Lower leg skin (tissue), 3 donors: Measurements from ENCODE around the gene CCDC127.
"Not testable (repeated sequence)": the region's sequence is repeated elsewhere in the genome, so short reads cannot be mapped to it uniquely, and the experiment has no call there.

Experiments used
- POLR2A ChIP-seq, 2 donors: fragments of 450-650 bp; IDR thresholded peaks; one replicate each; pipeline ENCODE4 v1.6.1; 2016 to 2017; ENCODE audit warnings: antibody characterized with exemption in 2 of 2, mild to moderate bottlenecking in 1 of 2, moderate library complexity in 1 of 2
- TF ChIP-seq, protein P1 (sequence below), 3 donors: fragments of 450-650 bp; IDR thresholded peaks; one replicate each; pipeline ENCODE4 v1.5.1; 2016; ENCODE audit warnings: antibody characterized with exemption in 3 of 3, mild to moderate bottlenecking in 3 of 3, moderate library complexity in 2 of 3

DNA sequence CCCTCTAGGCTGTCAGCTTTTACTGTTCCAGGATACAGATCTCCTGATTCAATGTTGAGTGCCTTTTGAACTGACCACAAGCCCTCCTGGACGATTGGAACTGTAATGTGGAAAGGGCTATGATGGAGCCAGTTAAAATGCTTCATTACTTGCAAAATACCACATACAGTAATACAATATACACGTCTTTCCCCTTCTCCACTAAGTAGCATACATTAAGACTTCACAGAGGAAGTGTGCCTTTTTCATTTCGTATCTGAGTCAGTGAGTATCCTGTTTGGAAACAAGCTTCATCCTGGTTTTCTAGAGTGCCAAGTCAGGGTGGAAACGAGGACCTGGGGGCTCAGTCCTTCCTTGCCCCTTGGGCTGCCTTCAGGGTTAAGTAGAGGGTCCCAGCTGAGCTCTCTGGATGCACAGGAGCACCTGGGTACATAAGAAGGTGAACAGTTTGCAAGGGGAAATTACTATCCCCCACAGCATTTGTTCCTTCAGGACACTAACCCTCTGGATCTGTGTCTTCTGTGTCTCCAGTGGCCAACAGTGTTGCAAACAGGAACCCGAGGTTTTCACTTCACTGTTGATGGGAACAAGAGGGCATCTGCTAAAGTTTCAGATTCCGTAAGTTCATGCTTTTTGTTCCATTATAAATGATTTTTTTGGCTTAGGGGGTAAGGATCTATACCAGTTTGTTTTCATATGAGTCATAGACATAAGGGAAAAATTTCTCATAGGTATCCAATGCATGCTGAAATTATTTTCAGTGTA is 5.2 kb upstream of the CCDC127 start:
- TF ChIP-seq, protein P1, sequence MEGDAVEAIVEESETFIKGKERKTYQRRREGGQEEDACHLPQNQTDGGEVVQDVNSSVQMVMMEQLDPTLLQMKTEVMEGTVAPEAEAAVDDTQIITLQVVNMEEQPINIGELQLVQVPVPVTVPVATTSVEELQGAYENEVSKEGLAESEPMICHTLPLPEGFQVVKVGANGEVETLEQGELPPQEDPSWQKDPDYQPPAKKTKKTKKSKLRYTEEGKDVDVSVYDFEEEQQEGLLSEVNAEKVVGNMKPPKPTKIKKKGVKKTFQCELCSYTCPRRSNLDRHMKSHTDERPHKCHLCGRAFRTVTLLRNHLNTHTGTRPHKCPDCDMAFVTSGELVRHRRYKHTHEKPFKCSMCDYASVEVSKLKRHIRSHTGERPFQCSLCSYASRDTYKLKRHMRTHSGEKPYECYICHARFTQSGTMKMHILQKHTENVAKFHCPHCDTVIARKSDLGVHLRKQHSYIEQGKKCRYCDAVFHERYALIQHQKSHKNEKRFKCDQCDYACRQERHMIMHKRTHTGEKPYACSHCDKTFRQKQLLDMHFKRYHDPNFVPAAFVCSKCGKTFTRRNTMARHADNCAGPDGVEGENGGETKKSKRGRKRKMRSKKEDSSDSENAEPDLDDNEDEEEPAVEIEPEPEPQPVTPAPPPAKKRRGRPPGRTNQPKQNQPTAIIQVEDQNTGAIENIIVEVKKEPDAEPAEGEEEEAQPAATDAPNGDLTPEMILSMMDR (IDR thresholded peaks at IDR 0.05), result not testable (repeated sequence)
- TF ChIP-seq POLR2A (IDR thresholded peaks at IDR 0.05), result not testable (repeated sequence)
